ENCODE data around the gene MTHFSD.

GRCh38 chr16:86499889-86500707, 54.9 kb downstream of the MTHFSD start:
- no peak for TF ChIP-seq CTCF (IDR thresholded peaks at IDR 0.05; ENCODE audit: poor library complexity, severe bottlenecking)
- no peak for TF ChIP-seq EZH2 (IDR thresholded peaks at IDR 0.05; ENCODE audit: borderline replicate concordance, insufficient read depth, low read length, poor library complexity, severe bottlenecking)
- no peak for TF ChIP-seq RAD21 (conservative IDR thresholded peaks at IDR 0.05)
- no peak for TF ChIP-seq MXI1 (conservative IDR thresholded peaks at IDR 0.05; ENCODE audit: poor library complexity, severe bottlenecking)
